ENCODE measurements around the gene MVD.

The MVD gene

GRCh38 chr16:88655053-88655732 is 7.7 kb downstream of the MVD start:
- no peak for DNase-seq (ENCODE audit: low spot score)

GRCh38 chr16:88654363-88655052 is 8.4 kb downstream of the MVD start:
- no peak for DNase-seq (ENCODE audit: low spot score)

GRCh38 chr16:88653596-88654362 is 9.1 kb downstream of the MVD start:
- no peak for DNase-seq (ENCODE audit: low spot score)

DNA sequence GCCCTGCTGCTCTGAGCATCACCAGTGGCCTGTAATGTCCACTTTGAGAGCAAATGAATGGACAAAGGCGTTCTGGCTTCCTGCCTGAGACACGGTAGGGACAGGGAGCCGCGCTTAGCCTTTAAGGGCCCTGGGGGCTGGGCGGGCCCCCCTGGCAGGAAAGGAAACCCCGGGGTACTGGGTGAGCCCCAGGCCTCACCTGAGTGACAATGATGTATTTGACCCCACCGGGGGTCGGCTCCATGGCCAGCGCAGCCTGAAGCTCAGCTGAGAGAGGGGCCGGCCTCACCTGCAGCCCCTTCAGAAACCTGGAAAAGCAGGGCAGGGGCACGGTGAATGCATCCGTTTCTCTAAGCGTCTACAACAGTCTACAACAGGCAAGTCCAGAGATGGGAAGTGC is 9.8 kb downstream of the MVD start:
- no peak for DNase-seq (ENCODE audit: low spot score)

DNA sequence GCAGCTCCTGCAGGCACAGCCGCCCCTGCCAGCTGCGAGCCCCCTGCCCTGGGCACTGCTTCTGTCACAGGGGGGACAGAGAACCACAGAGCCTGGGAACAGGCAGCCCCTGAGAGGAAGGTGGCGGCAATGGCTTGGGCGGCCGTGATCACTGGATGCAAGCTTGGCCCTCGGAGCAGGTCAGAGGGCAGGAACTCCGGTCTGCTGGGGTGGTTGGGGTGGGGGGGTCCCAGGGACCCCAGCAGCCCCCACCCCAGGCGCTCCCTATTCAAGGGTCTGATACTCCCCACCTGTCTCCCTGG is 10.2 kb downstream of the MVD start:
- DNase-seq (ENCODE audit: low spot score) = no peak

DNA sequence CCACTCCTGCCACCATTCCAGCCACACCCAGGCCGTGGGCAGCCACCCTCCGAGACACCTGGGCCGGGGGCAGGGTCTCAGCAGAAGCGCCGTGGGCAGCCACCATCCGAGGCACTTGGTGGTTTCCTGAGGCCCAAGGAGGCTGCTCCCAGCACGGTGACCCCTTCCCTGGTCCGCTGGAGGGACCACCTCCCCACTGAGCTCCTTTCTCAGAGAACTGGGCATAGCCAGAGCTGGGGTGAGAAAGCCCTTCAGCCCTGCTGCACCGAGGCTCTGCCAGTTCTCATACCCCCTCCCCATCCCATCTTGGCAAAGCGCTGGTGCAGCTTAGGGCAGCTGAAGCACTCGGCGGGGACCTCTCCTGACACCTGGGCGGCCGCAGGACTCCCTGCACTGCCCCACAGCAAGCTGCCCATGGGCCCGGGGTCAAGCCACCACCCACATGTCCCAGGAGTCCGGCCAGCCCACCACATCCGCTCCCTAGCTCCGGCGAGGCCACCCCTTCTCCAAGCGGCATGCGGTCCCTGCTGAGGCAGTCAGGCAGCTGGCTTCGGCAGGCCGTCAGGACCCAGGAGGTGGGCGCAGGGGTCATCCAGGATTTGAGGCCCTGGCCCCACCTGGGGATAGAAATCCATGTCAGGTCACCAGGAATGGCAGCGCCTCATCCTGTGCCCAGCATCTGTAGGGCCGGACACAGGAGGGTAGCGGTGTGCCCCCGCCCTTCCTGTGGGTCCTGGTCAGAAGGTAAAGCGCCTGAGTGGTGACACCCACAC is 10.7 kb downstream of the MVD start:
- DNase-seq (ENCODE audit: low spot score) = no peak

- no peak for DNase-seq (ENCODE audit: low spot score)
Observed at GRCh38 chr16:88651276-88651988, 11.5 kb downstream of the MVD start.

DNA sequence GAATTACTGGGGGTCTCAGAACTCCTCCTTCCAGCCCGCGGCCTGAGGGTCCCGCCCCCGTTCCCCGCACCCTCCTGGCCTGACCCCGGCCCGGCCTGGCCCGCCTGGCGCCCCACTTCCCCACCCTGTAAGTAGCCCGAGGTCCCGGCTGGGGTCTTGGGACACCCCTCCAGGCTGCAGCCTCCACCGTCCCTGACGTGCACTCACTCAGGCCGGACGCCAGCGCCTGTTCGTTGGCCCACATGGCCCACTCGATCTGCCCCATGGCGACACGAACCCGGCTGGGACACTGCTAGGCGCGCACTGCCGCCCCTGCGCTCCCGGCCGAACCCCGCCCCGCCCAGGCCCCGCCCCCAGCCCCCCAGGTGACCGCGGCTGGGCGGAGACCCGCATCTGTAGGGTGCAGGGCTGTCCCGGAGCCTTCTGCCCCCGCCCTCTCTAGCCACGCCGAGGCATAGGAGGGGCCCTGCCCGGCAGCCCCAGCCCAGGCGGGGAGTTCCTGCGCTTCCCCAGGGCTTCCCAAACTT is 12.1 kb downstream of the MVD start, which contains the start of gene CYBA:
TSS of gene CYBA (minus strand) at position 305 of the 527 bp plus-strand sequence. CDS start at position 265, 40 bp downstream.
- DNase-seq (ENCODE audit: low spot score) = peak; percentile 35

- no peak for DNase-seq (ENCODE audit: low spot score)
Observed at GRCh38 chr16:88649924-88650748, 12.8 kb downstream of the MVD start.

DNA sequence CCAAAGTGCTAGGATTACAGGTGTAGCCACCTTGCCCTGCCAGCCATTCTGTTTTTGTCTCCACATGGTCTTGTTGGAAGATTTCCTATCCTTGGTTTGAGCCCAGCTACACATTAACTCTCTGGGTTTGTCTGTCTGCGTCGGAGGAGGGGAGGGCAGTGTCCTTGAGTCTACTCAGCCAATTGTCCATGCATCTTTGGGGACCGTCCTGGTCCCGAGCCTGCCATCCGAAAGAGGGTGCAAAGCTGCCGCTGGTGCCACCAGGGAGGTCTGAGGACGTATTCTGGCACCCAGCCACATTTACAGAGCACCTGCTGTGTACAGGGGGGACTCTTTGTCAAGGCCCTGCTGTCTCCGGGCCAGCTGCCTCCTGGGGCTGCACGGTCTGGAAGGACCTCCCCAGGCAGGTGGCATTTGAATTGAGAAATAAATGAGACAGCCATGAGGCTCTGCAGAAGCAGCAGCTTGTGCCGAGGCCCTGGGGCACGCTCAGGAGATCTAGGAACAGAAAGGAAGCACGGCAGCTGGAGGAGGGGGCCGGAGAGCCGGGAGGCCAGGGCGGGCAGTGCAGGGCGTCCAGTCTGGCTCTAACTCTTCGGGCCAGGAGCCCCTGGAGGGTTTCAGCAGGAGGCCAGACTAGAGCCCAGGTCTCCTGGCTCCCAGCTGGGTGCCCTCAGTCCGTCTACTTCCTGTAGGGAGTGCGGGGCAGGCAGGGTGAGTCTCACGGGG is 13.5 kb downstream of the MVD start:
- DNase-seq (ENCODE audit: low spot score) = no peak

- no peak for DNase-seq (ENCODE audit: low spot score)
Observed at GRCh38 chr16:88647178-88648070, 15.5 kb downstream of the MVD start.

- no peak for DNase-seq (ENCODE audit: low spot score)
Observed at GRCh38 chr16:88646345-88647034, 16.4 kb downstream of the MVD start.

- no peak for DNase-seq (ENCODE audit: low spot score)
Observed at GRCh38 chr16:88645941-88646340, 16.9 kb downstream of the MVD start.

DNA sequence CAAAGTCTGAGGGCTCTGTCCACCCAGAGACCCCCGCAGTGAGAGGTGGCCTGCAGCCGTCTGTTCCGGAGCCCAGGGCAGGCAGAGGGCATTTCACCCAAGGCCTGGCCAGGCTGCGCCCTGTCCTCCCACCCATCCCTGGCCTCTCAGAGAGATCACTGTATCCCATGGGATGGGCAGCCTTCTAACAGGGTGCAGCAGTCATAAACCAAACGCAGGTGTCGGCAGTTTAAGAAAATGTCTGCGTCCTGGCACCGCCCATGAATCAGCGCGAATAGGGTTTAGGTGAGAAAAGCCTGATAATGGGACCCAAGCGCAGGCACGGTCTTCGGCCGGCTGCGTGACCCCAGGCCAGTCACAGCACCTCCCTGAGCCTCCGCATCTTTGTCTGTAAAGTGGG is 17.4 kb downstream of the MVD start:
- DNase-seq (ENCODE audit: low spot score) = no peak

DNA sequence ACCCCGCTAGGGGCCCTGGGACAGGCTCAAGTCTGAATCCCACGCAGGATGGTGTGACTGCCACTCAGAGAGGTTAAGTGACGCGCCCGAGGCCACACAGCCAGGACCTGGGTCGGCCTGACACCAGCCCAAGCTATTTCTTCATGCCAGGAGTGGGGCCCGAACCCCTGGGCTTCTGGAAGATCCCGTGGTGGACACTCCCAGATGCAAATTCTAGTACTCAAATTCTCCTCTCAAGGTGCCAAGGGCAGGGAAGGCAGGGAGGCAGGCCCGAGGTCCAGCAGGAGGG is 19.3 kb downstream of the MVD start:
- no peak for DNase-seq (ENCODE audit: low spot score)

DNA sequence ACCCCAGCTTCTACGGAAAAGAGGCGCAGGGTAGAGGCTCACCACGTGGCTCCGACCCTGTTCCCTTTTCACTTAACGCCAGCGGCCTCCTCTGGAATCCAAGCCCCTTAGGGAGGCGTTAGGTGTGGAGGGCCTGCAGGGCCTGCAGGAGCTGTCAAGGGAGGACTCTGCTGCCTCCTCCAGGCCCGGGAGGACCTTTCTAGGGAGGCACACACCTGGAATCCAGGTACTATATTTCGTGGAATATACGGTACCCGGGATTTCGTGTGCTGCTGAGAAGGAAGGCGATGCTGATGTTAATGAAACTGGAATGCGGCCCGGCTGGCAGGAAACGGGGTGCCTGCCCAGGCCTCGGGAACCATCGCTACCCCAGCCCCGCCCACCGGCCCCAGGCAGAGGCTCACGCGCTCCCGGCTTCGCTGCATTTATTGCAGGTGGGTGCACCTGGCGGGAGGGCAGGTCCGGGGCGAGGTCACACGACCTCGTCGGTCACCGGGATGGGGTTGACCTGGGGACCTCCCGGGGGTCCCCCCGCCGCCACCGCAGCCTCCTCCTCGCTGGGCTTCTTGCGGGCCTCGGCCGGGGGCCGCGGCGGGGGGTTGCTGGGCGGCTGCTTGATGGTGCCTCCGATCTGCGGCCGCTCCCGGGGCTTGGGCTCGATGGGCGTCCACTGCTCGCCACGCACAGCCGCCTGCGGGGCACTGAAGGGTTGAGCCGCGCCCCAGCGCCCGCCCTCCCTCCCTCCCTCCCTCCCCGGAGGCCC is 19.8 kb downstream of the MVD start:
- DNase-seq (ENCODE audit: low spot score) = no peak

DNA sequence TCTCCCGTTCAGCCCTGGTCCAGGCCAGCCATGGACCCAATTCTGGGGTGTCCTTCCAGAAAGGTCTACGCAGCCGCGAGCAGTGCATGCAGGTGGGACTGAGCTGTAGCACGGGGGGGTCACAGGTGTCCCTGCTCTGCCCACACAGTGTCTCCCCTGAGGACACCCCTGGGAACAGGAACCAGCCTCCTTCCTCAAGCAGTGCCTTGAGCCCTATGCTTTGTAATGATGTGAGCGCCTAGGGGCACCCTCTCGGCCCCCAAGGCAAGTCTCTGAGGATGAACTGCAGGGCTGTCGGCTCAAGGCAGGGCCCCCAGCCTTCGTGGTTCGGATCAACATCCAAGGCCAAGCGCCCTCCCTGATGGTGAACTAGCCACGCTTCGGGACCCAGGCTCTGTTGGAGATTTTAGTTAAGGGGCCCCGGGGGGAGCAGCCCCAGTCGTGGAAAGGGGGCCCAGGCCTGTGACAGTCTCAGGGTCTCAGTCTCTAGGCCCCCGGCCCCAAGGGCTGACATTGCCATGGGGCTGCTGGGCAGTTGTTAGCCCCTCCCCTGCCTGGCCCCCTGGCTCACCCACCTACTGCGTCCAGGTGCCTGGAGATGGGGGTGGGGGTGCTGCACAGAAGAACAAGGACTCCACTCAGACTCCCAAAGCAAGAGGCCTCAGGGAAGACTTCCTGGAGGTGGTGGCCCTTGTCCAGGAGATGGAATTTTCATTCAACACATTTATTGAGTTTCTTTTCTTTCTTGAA is 22.2 kb downstream of the MVD start:
- no peak for DNase-seq (ENCODE audit: low spot score)

Measured in COLO829 (cell line).